Mesendoderm (in vitro differentiated cells): ENCODE results near the gene EIF6. TPM values are rescaled to one million over a fixed set of nuclear protein-coding genes. Genes with fewer than 3 reads are reported as not detected.

Experiments
- DNase-seq: peaks from one replicate; pipeline ENCODE4 v3.0.0; 2013
- H2AK5ac ChIP-seq: 2 replicates; pipeline ENCODE4 v1.6.1; 2013; ENCODE audit warnings: low read length, inconsistent platforms
- H2BK120ac ChIP-seq: 2 replicates; pipeline ENCODE4 v1.6.1; 2013; ENCODE audit warnings: low read depth, mild to moderate bottlenecking, low read length, moderate library complexity, mixed read lengths
- H2BK15ac ChIP-seq: replicated peaks from 2 replicates; pipeline ENCODE4 v1.6.1; 2013; ENCODE audit warnings: low read depth, mild to moderate bottlenecking, moderate library complexity
- H2BK5ac ChIP-seq: 2 replicates; pipeline ENCODE4 v1.6.1; 2013; ENCODE audit warnings: low read length, inconsistent platforms
- H3K18ac ChIP-seq: 2 replicates; pipeline ENCODE4 v1.6.1; 2013; ENCODE audit warnings: mild to moderate bottlenecking, low read length, mixed read lengths
- H3K23ac ChIP-seq: one replicate; pipeline ENCODE4 v1.6.1; 2013; ENCODE audit warnings: low read length
- H3K27ac ChIP-seq: 2 replicates; pipeline ENCODE4 v1.5.1; 2013; ENCODE audit warnings: low read depth, mild to moderate bottlenecking, inconsistent platforms, low read length, moderate library complexity
- H3K27me3 ChIP-seq: 2 replicates; pipeline ENCODE4 v1.6.1; 2013; ENCODE audit warnings: low read length, control low read depth, mild to moderate bottlenecking, inconsistent platforms; ENCODE audit not compliant: insufficient read depth, poor library complexity
- H3K36me3 ChIP-seq: 2 replicates; pipeline ENCODE4 v1.6.1; 2013; ENCODE audit warnings: low read length, inconsistent platforms; ENCODE audit not compliant: control insufficient read depth, insufficient read depth
- H3K4ac ChIP-seq: one replicate; pipeline ENCODE4 v1.6.1; 2013; ENCODE audit warnings: low read depth, mild to moderate bottlenecking, low read length, moderate library complexity
- H3K4me1 ChIP-seq: 2 replicates; pipeline ENCODE4 v1.6.1; 2013; ENCODE audit warnings: low read depth, low read length, inconsistent platforms; ENCODE audit not compliant: control insufficient read depth
- H3K4me2 ChIP-seq: 2 replicates; pipeline ENCODE4 v1.6.1; 2013; ENCODE audit warnings: low read length
- H3K4me3 ChIP-seq: 2 replicates; pipeline ENCODE4 v1.5.1; 2013; ENCODE audit warnings: mild to moderate bottlenecking, low read length
- H3K56ac ChIP-seq: one replicate; pipeline ENCODE4 v1.6.1; 2013; ENCODE audit warnings: low read length
- H3K79me1 ChIP-seq: 2 replicates; pipeline ENCODE4 v1.6.1; 2013; ENCODE audit warnings: low read length, inconsistent platforms
- H3K79me2 ChIP-seq: 2 replicates; pipeline ENCODE4 v1.6.1; 2013; ENCODE audit warnings: mild to moderate bottlenecking, low read length; ENCODE audit not compliant: control insufficient read depth, insufficient read depth
- H3K9ac ChIP-seq: 2 replicates; pipeline ENCODE4 v1.6.1; 2013; ENCODE audit warnings: low read length, inconsistent platforms
- H4K5ac ChIP-seq: one replicate; pipeline ENCODE4 v1.6.1; 2013; ENCODE audit warnings: low read length
- H4K8ac ChIP-seq: one replicate; pipeline ENCODE4 v1.6.1; 2013; ENCODE audit warnings: low read depth, mild to moderate bottlenecking, control low read depth, low read length, moderate library complexity
- WGBS: extraction: QIAGEN DNeasy Blood & Tissue Kit; methylation state at CpG from one replicate; pipeline ENCODE4 v1.1.7; 2013; ENCODE audit warnings: low lambda C conversion rate, missing lambda C conversion rate; ENCODE audit not compliant: insufficient coverage; ENCODE audit errors: extremely low coverage; 5-methylcytosine and 5-hydroxymethylcytosine counted together
- polyA plus RNA-seq, 2 experiments: library from polyadenylated mRNA; stranded (reverse); fragments of 200-250 nt; gene quantifications; one replicate each; pipeline ENCODE4 v1.2.3, GENCODE V29; 2013

The EIF6 gene
- 164 TPM for polyA plus RNA-seq (2013, experiment 1 of 2)
- 168 TPM for polyA plus RNA-seq (2013, experiment 2 of 2)

- no peak within 1 kb of the TSS for H2AK5ac ChIP-seq
- WGBS: no CpG with 5 or more reads among the region's 61 CpGs
- H3K79me2 ChIP-seq: peaks cover 18% of the 10 kb centered on the region
- peak within 1 kb of the TSS; percentile 29 for H3K23ac ChIP-seq
- no peak within 1 kb of the TSS for H2BK120ac ChIP-seq
- peak within 1 kb of the TSS; percentile 88 for H3K4me2 ChIP-seq
- no peak within 1 kb of the TSS for H4K8ac ChIP-seq
- H3K18ac ChIP-seq: peak within 1 kb of the TSS; percentile 62
- no peak within 1 kb of the TSS for H2BK5ac ChIP-seq
- peaks cover 6% of the 10 kb centered on the region for H3K36me3 ChIP-seq
- peaks cover 5% of the 10 kb centered on the region for H3K4me1 ChIP-seq
- H3K79me1 ChIP-seq: peaks cover 7% of the 10 kb centered on the region
- peak within 1 kb of the TSS; percentile 70 for H3K27ac ChIP-seq
- H3K4ac ChIP-seq: peak within 1 kb of the TSS; percentile 49
- H3K56ac ChIP-seq: peak within 1 kb of the TSS; percentile 99
- DNase-seq: peak; percentile 97
- H3K27me3 ChIP-seq: no peaks in the 10 kb centered on the region
- peak within 1 kb of the TSS; percentile 74 for H4K5ac ChIP-seq
- H3K9ac ChIP-seq: peak within 1 kb of the TSS; percentile 92
- H2BK15ac ChIP-seq: no peak within 1 kb of the TSS
- H3K4me3 ChIP-seq: peak within 1 kb of the TSS; percentile 97
These were observed at the start of gene EIF6 for GRCh38 chr20:35284267-35284991. TSS of gene EIF6 (minus strand) at chr20:35284772. CDS start at chr20:35284487, 285 bp downstream.

GRCh38 chr20:35333606-35334005 lies 49.0 kb upstream of the EIF6 start:
- Histone ChIP-seq H3K4ac (no peak overlapping the region), H2BK120ac (no peak overlapping the region), H3K18ac (no peak overlapping the region), H3K79me1 (no peaks in the 10 kb centered on the region), H2BK15ac (no peak overlapping the region), H3K4me1 (no peaks in the 10 kb centered on the region), H4K5ac (no peak overlapping the region), H3K23ac (no peak overlapping the region), H3K27me3 (no peaks in the 10 kb centered on the region), H3K4me2 (no peak overlapping the region), H3K56ac (no peak overlapping the region), H3K79me2 (no peaks in the 10 kb centered on the region), H3K27ac (no peak overlapping the region), H4K8ac (no peak overlapping the region), H2AK5ac (no peak overlapping the region), H2BK5ac (no peak overlapping the region), H3K9ac (no peak overlapping the region), H3K36me3 (no peaks in the 10 kb centered on the region), H3K4me3 (no peak overlapping the region)
- DNase-seq: no peak
- WGBS: no CpG with 5 or more reads among the region's 4 CpGs

- Histone ChIP-seq H3K56ac (no peak overlapping the region), H3K9ac (no peak overlapping the region), H3K79me1 (no peaks in the 10 kb centered on the region), H3K18ac (no peak overlapping the region), H3K27me3 (no peaks in the 10 kb centered on the region), H3K23ac (no peak overlapping the region), H3K27ac (no peak overlapping the region), H4K5ac (no peak overlapping the region), H2BK15ac (no peak overlapping the region), H2AK5ac (no peak overlapping the region), H3K79me2 (no peaks in the 10 kb centered on the region), H3K4me1 (no peaks in the 10 kb centered on the region), H3K4me2 (no peak overlapping the region), H3K4ac (no peak overlapping the region), H2BK120ac (no peak overlapping the region), H2BK5ac (no peak overlapping the region), H3K36me3 (no peaks in the 10 kb centered on the region), H4K8ac (no peak overlapping the region), H3K4me3 (no peak overlapping the region)
- WGBS: 100% methylated on average over 1 of the region's 5 CpGs
- DNase-seq: no peak
These were observed 48.1 kb upstream of the EIF6 start for GRCh38 chr20:35332540-35333200.

GRCh38 chr20:35329435-35330139 lies 45.0 kb upstream of the EIF6 start:
- H2BK120ac ChIP-seq: no peak overlapping the region
- no peak overlapping the region for H3K4me2 ChIP-seq
- no peaks in the 10 kb centered on the region for H3K27me3 ChIP-seq
- H3K56ac ChIP-seq: no peak overlapping the region
- no peaks in the 10 kb centered on the region for H3K79me1 ChIP-seq
- no peak overlapping the region for H2AK5ac ChIP-seq
- no peak overlapping the region for H2BK15ac ChIP-seq
- H3K27ac ChIP-seq: no peak overlapping the region
- no peak overlapping the region for H4K8ac ChIP-seq
- no CpG with 5 or more reads among the region's 4 CpGs for WGBS
- H3K4ac ChIP-seq: no peak overlapping the region
- no peak overlapping the region for H4K5ac ChIP-seq
- H3K79me2 ChIP-seq: no peaks in the 10 kb centered on the region
- no peak overlapping the region for H3K18ac ChIP-seq
- peak; percentile 85 for DNase-seq
- H3K23ac ChIP-seq: no peak overlapping the region
- no peak overlapping the region for H2BK5ac ChIP-seq
- H3K36me3 ChIP-seq: no peaks in the 10 kb centered on the region
- no peaks in the 10 kb centered on the region for H3K4me1 ChIP-seq
- no peak overlapping the region for H3K9ac ChIP-seq
- no peak overlapping the region for H3K4me3 ChIP-seq

- Histone ChIP-seq H3K36me3 (no peaks in the 10 kb centered on the region), H3K27ac (no peak overlapping the region), H3K4me3 (no peak overlapping the region), H3K79me2 (no peaks in the 10 kb centered on the region), H2AK5ac (no peak overlapping the region), H3K27me3 (no peaks in the 10 kb centered on the region), H3K4me1 (no peaks in the 10 kb centered on the region), H3K79me1 (no peaks in the 10 kb centered on the region), H3K23ac (no peak overlapping the region), H3K9ac (no peak overlapping the region), H2BK120ac (no peak overlapping the region), H4K8ac (no peak overlapping the region), H2BK5ac (no peak overlapping the region), H2BK15ac (no peak overlapping the region), H3K4ac (peak overlapping the region; percentile 72), H3K56ac (no peak overlapping the region), H4K5ac (no peak overlapping the region), H3K4me2 (no peak overlapping the region), H3K18ac (no peak overlapping the region)
- no peak for DNase-seq
- WGBS: no CpG with 5 or more reads among the region's 4 CpGs
These were observed 44.1 kb upstream of the EIF6 start for GRCh38 chr20:35328689-35329088.
